Measurements from ENCODE around the gene DIPK1A. TPM values are rescaled to one million over a fixed set of nuclear protein-coding genes. Genes with fewer than 3 reads are reported as not detected.

Gene DIPK1A
- total RNA-seq, 4 donors from 2014 or later = 3.8 to 7.6 (median 6.7) TPM

DNA sequence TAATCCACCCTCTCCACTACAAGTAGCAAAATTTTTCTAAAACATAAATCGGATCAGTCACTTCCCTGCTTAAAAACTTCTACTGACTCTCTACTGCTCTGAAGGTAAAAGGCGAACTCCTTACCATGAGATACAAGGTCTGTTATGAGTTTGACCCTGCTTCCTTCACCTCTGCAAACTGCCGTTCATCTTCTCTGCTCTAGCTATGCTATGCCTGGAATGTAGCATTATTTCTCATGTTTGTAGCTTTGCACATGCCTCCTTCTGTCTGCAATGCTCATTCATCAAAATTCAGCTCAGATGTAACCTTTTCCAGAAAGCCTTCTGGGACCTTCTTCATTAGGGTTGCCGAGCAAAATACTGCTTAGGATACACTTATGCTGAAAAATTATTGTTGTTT lies 98.7 kb downstream of the DIPK1A start:
- intact Hi-C loops (cut with DNase I; ENCODE audit: low total_unique reads) = loop anchor here (10.0 kb wide), 2 partner anchors 102 to 192 kb away; partner anchors contain the start of gene DIPK1A
- WGBS, 2 donors = 79 to 82% methylated on average over 4 of the region's 4 CpGs
- TF ChIP-seq POLR2A (IDR thresholded peaks at IDR 0.05) = no peak
- TF ChIP-seq, protein P1, sequence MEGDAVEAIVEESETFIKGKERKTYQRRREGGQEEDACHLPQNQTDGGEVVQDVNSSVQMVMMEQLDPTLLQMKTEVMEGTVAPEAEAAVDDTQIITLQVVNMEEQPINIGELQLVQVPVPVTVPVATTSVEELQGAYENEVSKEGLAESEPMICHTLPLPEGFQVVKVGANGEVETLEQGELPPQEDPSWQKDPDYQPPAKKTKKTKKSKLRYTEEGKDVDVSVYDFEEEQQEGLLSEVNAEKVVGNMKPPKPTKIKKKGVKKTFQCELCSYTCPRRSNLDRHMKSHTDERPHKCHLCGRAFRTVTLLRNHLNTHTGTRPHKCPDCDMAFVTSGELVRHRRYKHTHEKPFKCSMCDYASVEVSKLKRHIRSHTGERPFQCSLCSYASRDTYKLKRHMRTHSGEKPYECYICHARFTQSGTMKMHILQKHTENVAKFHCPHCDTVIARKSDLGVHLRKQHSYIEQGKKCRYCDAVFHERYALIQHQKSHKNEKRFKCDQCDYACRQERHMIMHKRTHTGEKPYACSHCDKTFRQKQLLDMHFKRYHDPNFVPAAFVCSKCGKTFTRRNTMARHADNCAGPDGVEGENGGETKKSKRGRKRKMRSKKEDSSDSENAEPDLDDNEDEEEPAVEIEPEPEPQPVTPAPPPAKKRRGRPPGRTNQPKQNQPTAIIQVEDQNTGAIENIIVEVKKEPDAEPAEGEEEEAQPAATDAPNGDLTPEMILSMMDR (IDR thresholded peaks at IDR 0.05) = no peak
- H3K4me3 ChIP-seq (ENCODE audit: low read depth, poor library complexity, severe bottlenecking) = no peak overlapping the region
- no peak for DNase-seq (ENCODE audit: low spot score in 2 of 2)

DNA sequence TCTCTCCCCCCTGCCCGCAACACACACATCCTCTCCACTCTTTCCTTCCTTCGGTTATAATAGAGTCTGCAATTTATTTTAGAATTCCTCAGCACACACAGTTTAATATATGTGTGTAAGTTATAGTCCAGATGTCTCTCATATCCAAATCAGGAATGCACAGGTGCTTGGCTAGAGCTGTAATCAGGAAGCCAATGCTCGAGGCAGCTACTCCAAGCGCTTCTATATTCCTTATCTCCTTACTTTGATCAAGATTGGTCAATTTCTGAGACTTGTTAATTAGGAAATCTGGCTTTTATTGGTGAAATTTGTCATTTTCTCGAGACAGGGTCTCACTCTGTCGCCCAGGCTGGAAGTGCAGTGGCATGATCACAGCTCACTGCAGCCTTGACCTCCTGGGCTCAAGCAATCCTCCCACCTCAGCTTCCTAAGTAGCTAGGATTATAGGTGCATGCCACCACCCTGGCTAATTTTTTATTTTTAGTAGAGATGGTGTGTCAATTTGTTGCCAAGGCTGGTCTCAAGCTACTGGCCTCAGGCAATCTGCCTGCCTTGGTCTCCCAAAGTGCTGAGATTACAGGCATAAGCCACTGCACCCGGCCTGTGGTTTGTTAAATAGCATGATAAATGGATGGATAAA lies 101.7 kb downstream of the DIPK1A start:
- DNase-seq (ENCODE audit: low spot score in 2 of 2) = no peak
- intact Hi-C loops (cut with DNase I; ENCODE audit: low total_unique reads) = loop anchor here (2.0 to 10.0 kb wide), 3 partner anchors 105 to 195 kb away; partner anchors contain the start of gene DIPK1A
- TF ChIP-seq POLR2A (IDR thresholded peaks at IDR 0.05) = no peak
- TF ChIP-seq, protein P1 (IDR thresholded peaks at IDR 0.05) = no peak
- 49 to 53% methylated on average over 7 of the region's 7 CpGs for WGBS, 2 donors
- H3K4me3 ChIP-seq (ENCODE audit: low read depth, poor library complexity, severe bottlenecking) = no peak overlapping the region

DNA sequence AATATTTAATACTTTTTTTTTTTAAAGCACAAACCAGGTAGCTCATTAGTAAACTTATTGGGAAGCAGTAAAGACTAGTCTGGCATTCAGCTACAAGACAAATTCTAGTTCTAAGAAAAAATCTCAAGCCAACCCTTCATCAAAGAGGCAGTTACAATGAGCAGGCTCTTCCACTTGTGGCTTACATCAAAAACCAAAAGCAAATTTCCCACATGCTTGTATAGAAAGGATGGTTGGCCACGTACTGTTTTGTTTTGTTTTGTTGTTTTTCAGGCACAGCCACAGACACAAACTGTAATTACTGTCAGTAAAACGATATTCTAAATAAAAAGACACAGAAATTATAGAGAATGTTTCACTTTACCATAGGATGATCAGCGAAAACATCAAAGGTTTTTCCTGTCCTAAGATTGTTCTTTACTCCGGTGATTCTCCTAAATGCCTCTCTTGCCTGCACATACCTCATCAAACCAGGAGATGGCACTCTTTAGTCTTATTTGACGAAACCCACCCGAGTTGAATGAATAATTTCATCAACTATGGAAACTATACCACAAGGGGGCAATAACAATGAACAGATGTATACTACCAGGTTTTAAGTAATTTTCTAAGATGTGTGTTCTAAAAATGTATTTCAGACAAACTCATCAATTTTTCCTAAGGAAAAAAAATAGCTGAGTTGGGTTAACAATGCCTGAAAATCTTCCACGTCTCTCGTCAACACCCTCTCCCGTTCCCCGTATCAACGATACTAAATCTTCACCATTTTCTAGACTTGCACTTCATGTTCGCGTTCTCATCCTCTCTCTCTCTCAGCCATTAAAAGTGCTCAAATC lies 102.5 kb downstream of the DIPK1A start:
- intact Hi-C loops (cut with DNase I; ENCODE audit: low total_unique reads) = loop anchor here (2.0 kb wide), 1 partner anchor 136 kb away; no protein-coding TSS in a partner anchor
- WGBS, 2 donors = 17 to 18% methylated on average over 13 of the region's 13 CpGs
- TF ChIP-seq POLR2A (IDR thresholded peaks at IDR 0.05) = no peak
- TF ChIP-seq, protein P1 (IDR thresholded peaks at IDR 0.05) = peak in 1 of 3 donors; percentile 92
- H3K4me3 ChIP-seq (ENCODE audit: low read depth, poor library complexity, severe bottlenecking) = no peak overlapping the region
- DNase-seq (ENCODE audit: low spot score in 2 of 2) = peak in 1 of 2 donors; percentile 69

DNA sequence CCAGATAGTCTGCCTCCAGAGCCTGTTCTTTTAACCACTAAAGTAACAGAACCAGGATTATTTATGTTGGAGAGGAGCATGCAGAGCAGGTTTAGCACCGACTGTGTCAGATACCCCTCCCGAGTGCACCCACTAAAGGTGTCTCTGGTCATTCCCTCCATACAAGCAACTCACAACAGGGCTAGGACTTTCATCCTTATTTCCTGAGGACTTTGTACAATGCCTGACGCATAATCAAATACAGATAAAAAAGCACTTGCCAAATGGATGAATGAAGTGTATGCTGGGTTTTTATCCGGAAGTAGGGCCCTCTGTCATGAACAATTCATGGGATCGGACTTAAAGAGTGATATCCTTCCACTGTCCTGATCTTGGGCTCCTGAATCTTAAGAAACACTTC lies 103.4 kb downstream of the DIPK1A start:
- H3K4me3 ChIP-seq (ENCODE audit: low read depth, poor library complexity, severe bottlenecking) = no peak overlapping the region
- intact Hi-C loops (cut with DNase I; ENCODE audit: low total_unique reads) = loop anchor here (2.0 kb wide), 1 partner anchor 137 kb away; no protein-coding TSS in a partner anchor
- TF ChIP-seq POLR2A (IDR thresholded peaks at IDR 0.05) = no peak
- TF ChIP-seq, protein P1 (IDR thresholded peaks at IDR 0.05) = no peak
- DNase-seq (ENCODE audit: low spot score in 2 of 2) = no peak
- 70 to 73% methylated on average over 5 of the region's 5 CpGs for WGBS, 2 donors

DNA sequence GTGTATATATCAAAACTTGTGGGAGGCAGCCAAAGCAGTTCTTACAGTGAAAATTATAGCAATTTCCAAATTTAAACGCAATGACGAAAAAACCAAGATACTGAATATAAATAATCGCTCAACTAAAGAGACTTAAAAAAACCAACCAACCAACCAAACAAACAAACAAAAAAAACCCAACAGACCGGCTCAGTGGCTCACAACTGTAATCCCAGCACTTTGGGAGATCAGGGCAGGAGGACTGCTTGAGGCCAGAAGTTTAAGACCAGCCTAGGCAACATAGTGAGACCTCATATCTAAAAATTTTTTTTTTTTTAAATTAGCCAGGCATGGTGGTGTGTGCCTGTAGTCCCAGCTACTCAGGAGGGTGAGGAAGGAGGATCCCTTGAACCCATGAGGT lies 106.0 kb downstream of the DIPK1A start:
- intact Hi-C loops (cut with DNase I; ENCODE audit: low total_unique reads) = no loop called here
- no peak for TF ChIP-seq POLR2A (IDR thresholded peaks at IDR 0.05)
- TF ChIP-seq, protein P1 (IDR thresholded peaks at IDR 0.05) = no peak
- DNase-seq (ENCODE audit: low spot score in 2 of 2) = no peak
- 97 to 98% methylated on average over 4 of the region's 4 CpGs for WGBS, 2 donors
- H3K4me3 ChIP-seq (ENCODE audit: low read depth, poor library complexity, severe bottlenecking) = no peak overlapping the region
